ENCODE data around the gene TBX21. TPM values are rescaled to one million over a fixed set of nuclear protein-coding genes. Genes with fewer than 3 reads are reported as not detected.

Gene TBX21
- total and polyA plus RNA-seq, 9 of the 15 experiments (the other 6 are each of a cell fraction or from before 2014, with no cell fraction given), result 0.07 TPM; not detected in 8

- CTCF ChIA-PET (ENCODE audit: low intra/inter-chr PET ratio), result interaction anchor here (0.6 kb wide), 1 partner anchor 92 kb away, joined by 3 read pairs; no protein-coding TSS in a partner anchor
- in situ Hi-C loops (cut with MboI) (no loop called here), intact Hi-C loops (cut with micrococcal nuclease) (no loop called here)
- Histone ChIP-seq H3K4me1 (replicated peaks in 1 of 2; ENCODE audit: control insufficient read depth in 2 of 2, insufficient read depth in 2 of 2, low read length in 2 of 2) (peaks cover 0 to 9% of the 10 kb centered on the region in 2 experiments; a peak in 2 of 5 replicates), H3K27ac (ENCODE audit: extremely low read depth, low read depth, low read length) (no peak overlapping the region), H3K79me2 (ENCODE audit: control insufficient read depth, insufficient read depth, low read length) (no peaks in the 10 kb centered on the region), H2AFZ (ENCODE audit: low read depth, low read length) (no peak overlapping the region; the same call in 1 of the 2 replicates), H3K9me1 (ENCODE audit: control insufficient read depth, insufficient read depth, low read length) (no peaks in the 10 kb centered on the region), H3K4me3 (no peak overlapping the region), H4K20me1 (replicated peaks; ENCODE audit: control insufficient read depth, insufficient read depth, low read length) (no peaks in the 10 kb centered on the region), H3K9me3 (replicated peaks; ENCODE audit: control insufficient read depth, insufficient read depth, low read depth, low read length) (no peaks in the 10 kb centered on the region), H3K36me3 (ENCODE audit: control insufficient read depth, insufficient read depth, low read length) (no peaks in the 10 kb centered on the region), H3K27me3 (ENCODE audit: control insufficient read depth in 2 of 2, insufficient read depth in 2 of 2, low read length in 2 of 2) (peaks cover 21 to 33% of the 10 kb centered on the region in 2 experiments; a peak in 3 of 5 replicates), H3K4me2 (ENCODE audit: insufficient read depth, low read length) (peak overlapping the region; percentile 48; the same call in 1 of the 2 replicates), H3K9ac (ENCODE audit: insufficient read depth in 1 of 2, low read depth in 2 of 2, low read length in 2 of 2) (0 out of 4 replicates have a peak overlapping the region, but pooled peaks of 1 of the 2 experiments have one; percentile 13)
- FAIRE-seq, result no peak
- 2% methylated on average over 42 of the region's 70 CpGs for WGBS (ENCODE audit: insufficient coverage, low coverage, missing lambda C conversion rate)
- peak; percentile 26 to 71 (median 49) for DNase-seq (ENCODE audit: extremely low read depth in 1 of 4, low spot score in 3 of 4)
- BruUV-seq (replicated peaks), result no TSS peak
- peak; percentile 99 for ATAC-seq
- POLR2A ChIA-PET, result interaction anchor here (0.6 kb wide), 1 partner anchor 71 kb away, joined by 4 read pairs; no protein-coding TSS in a partner anchor
- no peak for TF ChIP-seq SREBF2 (CRISPR knock-in tag; IDR thresholded peaks at IDR 0.05)
- TF ChIP-seq CTCF (IDR thresholded peaks at IDR 0.05 in 2 of 3, conservative IDR thresholded peaks at IDR 0.05 in 1 of 3; ENCODE audit: insufficient read depth in 2 of 3, low read depth in 1 of 3, low read length in 3 of 3), result peak; percentile 60 to 72 (median 61)
- TF ChIP-seq ZNF408 (CRISPR knock-in tag; IDR thresholded peaks at IDR 0.05; ENCODE audit: low read depth), result no peak
- TF ChIP-seq, protein P1, sequence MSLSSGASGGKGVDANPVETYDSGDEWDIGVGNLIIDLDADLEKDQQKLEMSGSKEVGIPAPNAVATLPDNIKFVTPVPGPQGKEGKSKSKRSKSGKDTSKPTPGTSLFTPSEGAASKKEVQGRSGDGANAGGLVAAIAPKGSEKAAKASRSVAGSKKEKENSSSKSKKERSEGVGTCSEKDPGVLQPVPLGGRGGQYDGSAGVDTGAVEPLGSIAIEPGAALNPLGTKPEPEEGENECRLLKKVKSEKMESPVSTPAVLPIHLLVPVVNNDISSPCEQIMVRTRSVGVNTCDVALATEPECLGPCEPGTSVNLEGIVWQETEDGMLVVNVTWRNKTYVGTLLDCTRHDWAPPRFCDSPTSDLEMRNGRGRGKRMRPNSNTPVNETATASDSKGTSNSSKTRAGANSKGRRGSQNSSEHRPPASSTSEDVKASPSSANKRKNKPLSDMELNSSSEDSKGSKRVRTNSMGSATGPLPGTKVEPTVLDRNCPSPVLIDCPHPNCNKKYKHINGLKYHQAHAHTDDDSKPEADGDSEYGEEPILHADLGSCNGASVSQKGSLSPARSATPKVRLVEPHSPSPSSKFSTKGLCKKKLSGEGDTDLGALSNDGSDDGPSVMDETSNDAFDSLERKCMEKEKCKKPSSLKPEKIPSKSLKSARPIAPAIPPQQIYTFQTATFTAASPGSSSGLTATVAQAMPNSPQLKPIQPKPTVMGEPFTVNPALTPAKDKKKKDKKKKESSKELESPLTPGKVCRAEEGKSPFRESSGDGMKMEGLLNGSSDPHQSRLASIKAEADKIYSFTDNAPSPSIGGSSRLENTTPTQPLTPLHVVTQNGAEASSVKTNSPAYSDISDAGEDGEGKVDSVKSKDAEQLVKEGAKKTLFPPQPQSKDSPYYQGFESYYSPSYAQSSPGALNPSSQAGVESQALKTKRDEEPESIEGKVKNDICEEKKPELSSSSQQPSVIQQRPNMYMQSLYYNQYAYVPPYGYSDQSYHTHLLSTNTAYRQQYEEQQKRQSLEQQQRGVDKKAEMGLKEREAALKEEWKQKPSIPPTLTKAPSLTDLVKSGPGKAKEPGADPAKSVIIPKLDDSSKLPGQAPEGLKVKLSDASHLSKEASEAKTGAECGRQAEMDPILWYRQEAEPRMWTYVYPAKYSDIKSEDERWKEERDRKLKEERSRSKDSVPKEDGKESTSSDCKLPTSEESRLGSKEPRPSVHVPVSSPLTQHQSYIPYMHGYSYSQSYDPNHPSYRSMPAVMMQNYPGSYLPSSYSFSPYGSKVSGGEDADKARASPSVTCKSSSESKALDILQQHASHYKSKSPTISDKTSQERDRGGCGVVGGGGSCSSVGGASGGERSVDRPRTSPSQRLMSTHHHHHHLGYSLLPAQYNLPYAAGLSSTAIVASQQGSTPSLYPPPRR (CRISPR knock-in tag; IDR thresholded peaks at IDR 0.05; ENCODE audit: borderline replicate concordance), result no peak
- TF ChIP-seq USF2 (CRISPR knock-in tag; IDR thresholded peaks at IDR 0.05), result peak; percentile 24; the same call in 1 of the 2 replicates
- peak in 1 of 2 experiments; percentile 32 for TF ChIP-seq E2F6 (IDR thresholded peaks at IDR 0.05; ENCODE audit: borderline replicate concordance in 1 of 2, extremely low read depth in 1 of 2, insufficient read depth in 1 of 2, insufficient read length in 1 of 2, low read depth in 1 of 2, low read length in 1 of 2, poor library complexity in 1 of 2, severe bottlenecking in 1 of 2)
- TF ChIP-seq ZNF589 (CRISPR knock-in tag; IDR thresholded peaks at IDR 0.05; ENCODE audit: low read depth), result no peak
These were observed 56.9 kb downstream of the TBX21 start for GRCh38 chr17:47789611-47790561.

Data from K562 (cell line).